Measurements from ENCODE around the gene TCERG1L.

- no peak for TF ChIP-seq CTCF (IDR thresholded peaks at IDR 0.05)
- no peak for TF ChIP-seq POLR2A (IDR thresholded peaks at IDR 0.05)
Observed at GRCh38 chr10:131219584-131219886, 92.0 kb downstream of the TCERG1L start.
